ENCODE data around the gene COL5A2. TPM values are rescaled to one million over a fixed set of nuclear protein-coding genes. Genes with fewer than 3 reads are reported as not detected.
A peak's percentile ranks its signal among the peaks of the same experiment; 100 is the strongest.

The COL5A2 gene
- total RNA-seq, 2 donors from 2014 or later, result 99.4 to 135 TPM

DNA sequence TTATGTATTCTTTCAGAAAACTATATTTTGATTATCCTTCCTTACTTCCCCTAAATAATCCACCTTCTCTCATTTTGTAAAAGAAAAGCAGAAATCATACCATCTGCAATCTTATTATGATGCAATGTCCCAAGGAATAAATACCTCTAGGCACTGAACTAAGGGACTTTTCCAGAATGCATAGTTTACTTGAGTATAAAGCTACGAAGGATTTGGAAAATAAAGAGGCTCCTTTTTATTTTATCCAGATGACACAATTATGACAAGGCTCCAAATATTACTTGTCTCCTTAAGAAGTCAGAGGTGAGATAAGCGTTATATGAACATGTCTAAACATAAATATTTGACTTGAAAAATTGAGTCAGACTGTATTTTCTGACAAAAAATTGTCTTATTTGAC lies 133.2 kb downstream of the COL5A2 start:
- Histone ChIP-seq H3K27me3 (replicated peaks; ENCODE audit: insufficient read depth) (no peaks in the 10 kb centered on the region), H3K4me1 (ENCODE audit: control insufficient read depth in 1 of 2, low read depth in 2 of 2) (peaks cover 0 to 8% of the 10 kb centered on the region in 2 donors), H3K9me3 (no peaks in the 10 kb centered on the region), H3K4me3 (no peak overlapping the region), H3K36me3 (peaks cover 27% of the 10 kb centered on the region), H3K27ac (no peak overlapping the region)
- TF ChIP-seq, protein P1, sequence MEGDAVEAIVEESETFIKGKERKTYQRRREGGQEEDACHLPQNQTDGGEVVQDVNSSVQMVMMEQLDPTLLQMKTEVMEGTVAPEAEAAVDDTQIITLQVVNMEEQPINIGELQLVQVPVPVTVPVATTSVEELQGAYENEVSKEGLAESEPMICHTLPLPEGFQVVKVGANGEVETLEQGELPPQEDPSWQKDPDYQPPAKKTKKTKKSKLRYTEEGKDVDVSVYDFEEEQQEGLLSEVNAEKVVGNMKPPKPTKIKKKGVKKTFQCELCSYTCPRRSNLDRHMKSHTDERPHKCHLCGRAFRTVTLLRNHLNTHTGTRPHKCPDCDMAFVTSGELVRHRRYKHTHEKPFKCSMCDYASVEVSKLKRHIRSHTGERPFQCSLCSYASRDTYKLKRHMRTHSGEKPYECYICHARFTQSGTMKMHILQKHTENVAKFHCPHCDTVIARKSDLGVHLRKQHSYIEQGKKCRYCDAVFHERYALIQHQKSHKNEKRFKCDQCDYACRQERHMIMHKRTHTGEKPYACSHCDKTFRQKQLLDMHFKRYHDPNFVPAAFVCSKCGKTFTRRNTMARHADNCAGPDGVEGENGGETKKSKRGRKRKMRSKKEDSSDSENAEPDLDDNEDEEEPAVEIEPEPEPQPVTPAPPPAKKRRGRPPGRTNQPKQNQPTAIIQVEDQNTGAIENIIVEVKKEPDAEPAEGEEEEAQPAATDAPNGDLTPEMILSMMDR (IDR thresholded peaks at IDR 0.05), result no peak
- ATAC-seq (ENCODE audit: insufficient number of reproducible peaks, low FRiP score, low read depth) (no peak), DNase-seq (ENCODE audit: low spot score) (no peak)

DNA sequence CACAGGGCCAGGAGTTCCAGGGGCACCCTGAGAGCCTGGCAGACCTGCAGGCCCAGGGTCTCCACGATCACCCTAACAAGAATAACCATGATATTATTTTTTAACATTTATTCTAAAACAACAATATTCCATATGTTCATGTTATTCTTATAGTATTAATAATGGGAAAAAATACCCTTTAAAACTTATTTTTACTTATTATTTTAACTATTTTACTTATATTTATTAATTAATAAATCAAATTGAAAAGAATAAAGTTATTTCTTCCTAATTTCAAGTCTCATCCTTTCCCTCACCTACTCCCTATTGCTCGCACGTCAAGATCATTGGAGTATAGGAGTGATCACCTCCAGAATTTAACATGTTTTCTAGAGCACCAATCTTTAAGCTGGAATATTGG lies 133.7 kb downstream of the COL5A2 start:
- TF ChIP-seq, protein P1 (IDR thresholded peaks at IDR 0.05), result no peak
- Histone ChIP-seq H3K27ac (no peak overlapping the region), H3K4me3 (no peak overlapping the region), H3K36me3 (peaks cover 27% of the 10 kb centered on the region), H3K9me3 (no peaks in the 10 kb centered on the region), H3K4me1 (ENCODE audit: control insufficient read depth in 1 of 2, low read depth in 2 of 2) (peaks cover 0 to 8% of the 10 kb centered on the region in 2 donors), H3K27me3 (replicated peaks; ENCODE audit: insufficient read depth) (no peaks in the 10 kb centered on the region)
- DNase-seq (ENCODE audit: low spot score), result no peak
- ATAC-seq (ENCODE audit: insufficient number of reproducible peaks, low FRiP score, low read depth), result no peak

DNA sequence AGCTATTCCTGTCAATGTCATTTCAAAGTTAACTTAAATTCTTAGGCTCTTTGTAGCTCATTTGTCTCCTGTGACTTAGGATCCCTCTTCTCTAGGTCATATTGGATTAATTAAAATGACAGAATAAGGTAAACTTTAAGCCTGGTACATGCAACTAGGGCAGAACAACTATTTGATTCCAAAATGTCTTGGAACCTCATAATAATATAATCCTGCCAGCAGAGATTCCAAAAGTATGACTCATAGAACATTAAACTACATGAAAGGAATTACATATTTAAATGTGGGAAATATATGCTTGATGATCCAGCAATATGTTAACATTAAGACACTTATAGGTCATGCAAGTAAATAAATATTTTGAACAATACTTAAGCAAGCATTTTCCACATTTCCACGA lies 142.0 kb downstream of the COL5A2 start:
- Histone ChIP-seq H3K27me3 (replicated peaks; ENCODE audit: insufficient read depth) (no peaks in the 10 kb centered on the region), H3K36me3 (peaks cover 48% of the 10 kb centered on the region), H3K9me3 (no peaks in the 10 kb centered on the region), H3K4me3 (no peak overlapping the region), H3K4me1 (ENCODE audit: control insufficient read depth in 1 of 2, low read depth in 2 of 2) (peaks cover 7 to 8% of the 10 kb centered on the region in 2 donors), H3K27ac (peak overlapping the region in 1 of 2 donors; percentile 52)
- DNase-seq (ENCODE audit: low spot score) (no peak), ATAC-seq (ENCODE audit: insufficient number of reproducible peaks, low FRiP score, low read depth) (no peak)
- TF ChIP-seq, protein P1 (IDR thresholded peaks at IDR 0.05), result no peak

DNA sequence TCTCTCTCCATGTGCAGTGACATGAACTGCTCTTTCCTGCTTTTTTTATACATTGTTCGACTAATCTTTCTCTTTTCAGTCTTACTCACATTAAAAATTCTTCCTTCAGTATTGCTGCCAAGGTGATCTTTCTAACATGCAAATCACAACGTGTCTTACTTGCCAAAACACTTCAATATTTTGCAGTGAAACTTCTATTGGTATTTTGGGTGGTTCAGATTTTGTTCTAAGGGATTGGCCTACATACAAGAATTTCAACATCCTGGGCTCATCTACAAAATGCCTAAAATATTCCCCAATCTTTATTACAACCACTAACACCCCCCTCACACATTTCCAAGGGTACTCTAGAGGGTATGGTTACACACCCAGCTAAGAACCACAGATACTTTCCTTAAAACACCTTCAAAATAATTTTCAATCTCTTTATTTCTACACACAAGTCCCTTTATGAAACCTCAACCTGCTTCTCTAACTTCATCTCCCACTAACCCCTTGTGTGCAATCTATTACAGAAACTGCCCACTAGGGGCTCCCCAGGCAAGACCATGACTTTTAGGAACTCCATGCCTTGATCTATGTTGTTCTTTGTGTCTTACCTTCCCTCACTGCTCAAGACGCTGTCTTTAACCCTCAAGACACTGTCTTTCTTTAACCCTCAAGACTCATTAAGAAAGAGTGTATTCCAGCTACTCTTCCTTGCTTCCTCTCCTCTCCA lies 154.5 kb downstream of the COL5A2 start:
- no peaks in the 10 kb centered on the region for H3K27me3 ChIP-seq (replicated peaks; ENCODE audit: insufficient read depth)
- TF ChIP-seq, protein P1 (IDR thresholded peaks at IDR 0.05), result peak; percentile 29
- H3K9me3 ChIP-seq, result no peaks in the 10 kb centered on the region
- H3K4me1 ChIP-seq (ENCODE audit: control insufficient read depth in 1 of 2, low read depth in 2 of 2), result peaks cover 11 to 17% of the 10 kb centered on the region in 2 donors
- ATAC-seq (ENCODE audit: insufficient number of reproducible peaks, low FRiP score, low read depth) (no peak), DNase-seq (ENCODE audit: low spot score) (no peak)
- H3K4me3 ChIP-seq, result no peak overlapping the region
- H3K36me3 ChIP-seq, result no peaks in the 10 kb centered on the region
- peak overlapping the region; percentile 66 to 76 for H3K27ac ChIP-seq

DNA sequence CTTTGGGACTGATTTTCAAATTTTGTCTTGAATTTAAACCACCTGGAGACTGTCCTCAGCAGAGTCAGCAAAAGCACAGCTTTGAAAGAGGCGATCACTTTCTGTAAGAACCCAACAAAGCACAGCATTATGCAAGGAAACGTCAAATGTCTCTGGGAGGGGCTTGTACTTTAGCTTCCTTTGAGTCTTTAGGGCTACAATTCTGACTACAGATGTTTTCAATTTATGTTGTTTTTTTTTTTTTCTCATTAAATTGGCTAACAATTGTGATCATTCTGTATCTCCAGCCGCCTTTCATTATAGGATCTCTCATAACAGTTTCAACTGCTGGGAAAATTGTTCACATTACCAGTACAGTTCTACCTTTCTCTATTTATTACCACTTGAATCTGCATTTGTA lies 157.1 kb downstream of the COL5A2 start:
- Histone ChIP-seq H3K27ac (peak overlapping the region; percentile 67), H3K4me3 (no peak overlapping the region), H3K9me3 (no peaks in the 10 kb centered on the region), H3K4me1 (ENCODE audit: control insufficient read depth in 1 of 2, low read depth in 2 of 2) (peaks cover 28 to 39% of the 10 kb centered on the region in 2 donors), H3K27me3 (replicated peaks; ENCODE audit: insufficient read depth) (no peaks in the 10 kb centered on the region), H3K36me3 (no peaks in the 10 kb centered on the region)
- DNase-seq (ENCODE audit: low spot score) (no peak), ATAC-seq (ENCODE audit: insufficient number of reproducible peaks, low FRiP score, low read depth) (no peak)
- TF ChIP-seq, protein P1 (IDR thresholded peaks at IDR 0.05), result no peak
